ENCODE measurements around the gene C4orf54. TPM values are rescaled to one million over a fixed set of nuclear protein-coding genes. Genes with fewer than 3 reads are reported as not detected.

The C4orf54 gene
- total RNA-seq, 1 experiment from 2014 or later: not detected

- no peak for ATAC-seq
- Histone ChIP-seq H3K27ac (ENCODE audit: low read length) (no peak overlapping the region), H3K4me1 (ENCODE audit: control insufficient read depth, insufficient read depth, low read length) (no peaks in the 10 kb centered on the region), H3K4me3 (ENCODE audit: low read depth in 2 of 2, low read length in 2 of 2) (no peak overlapping the region), H3K27me3 (ENCODE audit: control insufficient read depth, insufficient read depth, low read length) (no peaks in the 10 kb centered on the region), H3K36me3 (ENCODE audit: control insufficient read depth, insufficient read depth, low read length) (no peaks in the 10 kb centered on the region), H3K9me3 (ENCODE audit: control insufficient read depth, insufficient read depth, low read depth, low read length) (no peaks in the 10 kb centered on the region)
- DNase-seq (ENCODE audit: low read depth, low spot score): no peak
- BruUV-seq (replicated peaks): no TSS peak
- CTCF ChIA-PET: interaction anchor here (0.5 kb wide), 1 partner anchor 408 kb away, joined by 3 read pairs; no protein-coding TSS in a partner anchor
- POLR2A ChIA-PET: no interaction called here
- TF ChIP-seq TCF7L2 (IDR thresholded peaks at IDR 0.05; ENCODE audit: low read depth, low read length): no peak
- TF ChIP-seq SIN3A (IDR thresholded peaks at IDR 0.05; ENCODE audit: borderline replicate concordance, insufficient read depth, low read depth, low read length): no peak
- TF ChIP-seq REST (IDR thresholded peaks at IDR 0.05; ENCODE audit: insufficient read depth in 1 of 2, low read depth in 2 of 2, low read length in 1 of 2): no peak
- TF ChIP-seq CTCF (IDR thresholded peaks at IDR 0.05): no peak
- no peak for TF ChIP-seq POLR2AphosphoS5 (IDR thresholded peaks at IDR 0.05; ENCODE audit: low read depth, low read length)
- in situ Hi-C loops (cut with HindIII; ENCODE audit: low pct_unique_long_range_greater_than_20kb, low sequenced_read_pairs): no loop called here
- intact Hi-C loops (cut with micrococcal nuclease; ENCODE audit: unreplicated experiment): no loop called here
Measured at GRCh38 chr4:99685234-99685633, 27.6 kb upstream of the C4orf54 start.

DNA sequence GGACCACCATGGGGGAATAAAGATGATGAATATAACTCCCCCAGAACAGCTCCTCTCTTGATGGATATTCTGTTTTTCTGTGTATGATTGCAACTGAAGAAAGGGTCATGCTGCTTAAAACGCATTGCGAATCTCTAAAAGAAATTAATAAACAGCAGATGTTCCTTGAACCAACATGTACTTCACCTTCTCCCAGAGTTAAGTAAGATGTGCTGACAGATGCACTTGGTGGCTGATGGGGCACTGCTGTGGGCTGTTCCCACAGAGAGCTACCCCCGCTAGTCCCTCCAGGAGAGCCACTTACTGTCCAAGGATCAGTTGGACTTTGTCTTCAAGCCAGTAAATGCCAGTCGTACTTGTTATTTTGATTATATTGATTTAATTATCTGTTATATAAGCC lies 26.3 kb upstream of the C4orf54 start:
- ChIA-PET POLR2A (no interaction called here), CTCF (no interaction called here)
- no peak for DNase-seq (ENCODE audit: low read depth, low spot score)
- in situ Hi-C loops (cut with HindIII; ENCODE audit: low pct_unique_long_range_greater_than_20kb, low sequenced_read_pairs): no loop called here
- Histone ChIP-seq H3K4me3 (ENCODE audit: low read depth in 2 of 2, low read length in 2 of 2) (no peak overlapping the region), H3K27me3 (ENCODE audit: control insufficient read depth, insufficient read depth, low read length) (no peaks in the 10 kb centered on the region), H3K4me1 (ENCODE audit: control insufficient read depth, insufficient read depth, low read length) (no peaks in the 10 kb centered on the region), H3K9me3 (ENCODE audit: control insufficient read depth, insufficient read depth, low read depth, low read length) (no peaks in the 10 kb centered on the region), H3K36me3 (ENCODE audit: control insufficient read depth, insufficient read depth, low read length) (no peaks in the 10 kb centered on the region), H3K27ac (ENCODE audit: low read length) (no peak overlapping the region)
- no peak for ATAC-seq
- BruUV-seq (replicated peaks): no TSS peak
- TF ChIP-seq SIN3A (IDR thresholded peaks at IDR 0.05; ENCODE audit: borderline replicate concordance, insufficient read depth, low read depth, low read length) (no peak), TCF7L2 (IDR thresholded peaks at IDR 0.05; ENCODE audit: low read depth, low read length) (no peak), CTCF (IDR thresholded peaks at IDR 0.05) (no peak), POLR2AphosphoS5 (IDR thresholded peaks at IDR 0.05; ENCODE audit: low read depth, low read length) (no peak), REST (IDR thresholded peaks at IDR 0.05; ENCODE audit: insufficient read depth in 1 of 2, low read depth in 2 of 2, low read length in 1 of 2) (no peak)
- intact Hi-C loops (cut with micrococcal nuclease; ENCODE audit: unreplicated experiment): no loop called here
